HG02973 (cell line): Measurements from ENCODE around the gene PTTG2.
"Not testable (repeated sequence)": the region's sequence is repeated elsewhere in the genome, so short reads cannot be mapped to it uniquely, and the experiment has no call there.

Source experiments
- ATAC-seq: cut with Tn5 transposase; IDR thresholded peaks from one replicate; pipeline ENCODE4 v1.9.1; 2021; ENCODE audit warnings: moderate library complexity; ENCODE audit not compliant: unreplicated experiment

PTTG2 gene

DNA sequence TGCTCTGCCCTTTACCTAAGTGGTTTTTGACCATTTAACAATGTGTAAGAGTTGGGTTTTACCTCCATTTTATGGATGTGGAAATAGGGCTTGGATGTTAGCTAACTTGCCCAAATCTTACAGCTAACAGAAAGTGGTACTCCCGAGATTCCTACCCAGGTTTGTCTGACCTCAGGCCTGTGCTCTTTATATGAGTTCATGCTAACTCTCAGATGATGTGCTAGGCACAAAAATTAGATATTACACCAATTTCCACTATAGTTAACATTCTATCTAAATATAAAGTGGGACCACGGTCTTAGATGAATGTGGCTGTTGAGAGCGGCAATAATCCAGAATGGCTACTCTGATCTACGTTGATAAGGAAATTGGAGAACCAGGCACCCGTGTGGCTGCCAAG lies at the start of gene PTTG2:
Gene PTTG2 (plus strand): TSS at position 301 of the 400 bp plus-strand sequence. CDS start 37 bp downstream, at position 338.
- no peak for ATAC-seq

DNA sequence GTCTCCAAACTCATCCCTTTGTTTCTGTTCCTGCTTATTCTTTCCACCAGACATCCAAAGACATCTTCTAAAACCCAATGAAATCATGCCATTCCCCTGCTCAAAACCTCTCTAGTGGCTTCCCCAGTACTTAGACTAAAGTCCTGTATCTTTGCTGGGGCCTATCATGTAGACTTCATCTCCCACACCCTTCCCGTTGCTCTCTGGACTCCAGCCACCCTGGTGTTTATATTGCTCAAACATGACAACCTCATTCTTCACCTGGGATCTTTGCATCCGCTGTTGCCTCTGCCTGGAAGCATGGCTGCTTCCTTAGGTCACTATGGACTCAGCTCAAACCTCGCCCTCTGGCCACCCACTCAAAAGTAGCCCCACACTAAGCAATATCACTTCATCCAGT lies 45.7 kb upstream of the PTTG2 start:
- no peak for ATAC-seq

DNA sequence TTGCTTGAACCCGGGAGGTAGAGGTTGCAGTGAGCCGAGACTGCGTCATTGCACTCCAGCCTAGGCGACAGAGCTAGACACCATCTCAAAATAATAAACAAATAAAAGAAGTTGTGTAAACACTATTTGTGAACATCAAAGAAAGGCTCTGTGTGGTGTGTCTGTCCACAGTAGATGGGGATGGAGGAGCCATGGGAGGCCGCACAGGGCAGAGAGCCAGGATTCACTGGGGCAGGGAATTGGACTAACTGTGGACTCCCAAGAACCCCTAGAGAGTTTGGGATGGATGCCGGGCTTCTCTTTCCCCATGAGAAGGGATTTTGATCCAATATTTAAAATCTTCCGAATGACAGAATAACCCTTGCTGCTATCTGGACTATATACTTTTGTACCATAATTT lies 42.8 kb upstream of the PTTG2 start:
- no peak for ATAC-seq

DNA sequence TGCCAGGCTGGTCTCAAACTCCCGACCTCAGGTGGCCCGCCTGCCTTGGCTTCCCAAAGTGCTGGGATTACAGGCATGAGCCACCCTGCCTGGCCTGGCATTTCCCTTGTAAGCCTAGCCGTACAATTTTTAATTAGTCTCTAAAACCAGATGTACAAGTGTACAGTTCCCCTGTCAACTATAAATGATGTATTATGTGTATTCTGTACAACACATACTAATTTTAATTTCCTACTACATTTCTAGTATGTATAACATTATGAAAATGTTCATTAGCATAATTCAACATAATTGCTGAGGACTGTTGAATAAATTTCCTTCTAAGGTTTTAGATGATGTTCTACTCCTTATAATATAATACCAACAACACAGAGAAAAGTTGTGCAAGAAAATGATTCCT lies 41.5 kb upstream of the PTTG2 start:
- ATAC-seq = no peak

DNA sequence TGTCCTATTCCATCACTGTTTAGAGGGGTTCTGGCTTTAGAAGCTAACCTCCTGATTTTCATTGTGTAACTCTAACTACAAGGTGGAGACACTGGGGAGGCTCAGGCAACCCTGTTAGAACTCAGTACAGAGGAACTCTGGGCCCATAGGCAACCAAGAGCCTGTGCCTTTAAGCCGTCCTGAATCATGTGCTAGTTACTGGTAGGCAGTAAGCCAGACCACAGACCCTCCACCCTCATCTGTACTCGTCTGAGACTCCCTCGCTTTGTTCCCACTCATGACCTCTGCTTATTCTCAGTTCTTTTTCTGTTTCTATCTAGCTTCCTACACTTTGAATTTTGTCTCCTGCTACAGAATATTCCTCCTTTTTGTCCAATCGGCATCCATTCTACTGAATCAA lies 37.9 kb upstream of the PTTG2 start:
- ATAC-seq = no peak

DNA sequence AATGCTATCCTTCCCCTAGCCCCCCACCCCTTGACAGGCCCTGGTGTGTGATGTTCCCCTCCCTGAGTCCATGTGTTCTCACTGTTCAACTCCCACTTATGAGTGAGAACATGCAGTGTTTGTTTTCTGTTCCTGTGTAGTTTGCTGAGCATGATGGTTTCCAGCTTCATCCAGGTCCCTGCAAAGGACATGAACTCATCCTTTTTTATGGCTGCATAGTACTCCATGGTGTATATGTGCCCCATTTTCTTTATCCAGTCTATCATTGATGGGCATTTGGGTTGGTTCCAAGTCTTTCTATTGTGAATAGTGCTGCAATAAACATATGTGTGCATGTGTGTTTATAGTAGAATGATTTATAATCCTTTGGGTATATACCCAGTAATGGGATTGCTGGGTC lies 37.1 kb upstream of the PTTG2 start:
- ATAC-seq = not testable (repeated sequence)

DNA sequence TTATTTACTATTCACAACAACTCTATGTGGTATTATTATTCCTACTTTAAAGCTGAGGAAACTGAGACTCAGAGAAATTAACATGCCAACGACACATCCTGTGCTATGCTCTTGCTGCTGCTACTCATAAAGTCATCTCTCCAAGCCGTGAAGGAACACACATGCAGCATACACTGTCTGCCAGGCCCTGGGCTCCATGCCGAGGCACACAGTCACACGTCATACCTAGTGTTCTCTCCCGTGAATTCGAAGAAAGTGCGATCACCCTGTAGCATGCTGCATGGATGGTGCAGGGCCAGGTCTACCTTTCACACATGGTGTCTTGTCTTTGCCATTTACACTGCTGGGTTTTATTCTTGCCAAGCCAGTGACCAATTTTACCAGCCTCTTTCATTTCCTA lies 35.3 kb upstream of the PTTG2 start:
- ATAC-seq = no peak

DNA sequence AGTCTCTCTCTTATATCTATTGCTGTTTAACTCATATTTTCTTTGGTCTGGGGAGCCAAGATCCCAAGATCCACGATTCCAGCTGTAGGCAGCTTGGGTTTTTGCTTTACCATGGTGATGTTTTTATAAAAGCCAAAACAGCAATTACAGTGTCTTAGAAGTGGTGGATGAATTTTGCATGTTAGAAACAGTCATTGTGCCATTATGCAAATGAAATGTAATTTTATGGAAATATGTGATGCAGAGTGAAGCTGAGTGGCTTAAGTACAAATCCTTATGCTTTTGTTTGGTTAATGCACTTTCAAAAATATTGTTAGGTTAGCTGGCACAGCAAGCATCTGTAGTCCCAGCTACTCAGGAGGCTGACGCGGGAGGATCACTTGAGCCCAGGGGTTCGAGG lies 32.8 kb upstream of the PTTG2 start:
- no peak for ATAC-seq

DNA sequence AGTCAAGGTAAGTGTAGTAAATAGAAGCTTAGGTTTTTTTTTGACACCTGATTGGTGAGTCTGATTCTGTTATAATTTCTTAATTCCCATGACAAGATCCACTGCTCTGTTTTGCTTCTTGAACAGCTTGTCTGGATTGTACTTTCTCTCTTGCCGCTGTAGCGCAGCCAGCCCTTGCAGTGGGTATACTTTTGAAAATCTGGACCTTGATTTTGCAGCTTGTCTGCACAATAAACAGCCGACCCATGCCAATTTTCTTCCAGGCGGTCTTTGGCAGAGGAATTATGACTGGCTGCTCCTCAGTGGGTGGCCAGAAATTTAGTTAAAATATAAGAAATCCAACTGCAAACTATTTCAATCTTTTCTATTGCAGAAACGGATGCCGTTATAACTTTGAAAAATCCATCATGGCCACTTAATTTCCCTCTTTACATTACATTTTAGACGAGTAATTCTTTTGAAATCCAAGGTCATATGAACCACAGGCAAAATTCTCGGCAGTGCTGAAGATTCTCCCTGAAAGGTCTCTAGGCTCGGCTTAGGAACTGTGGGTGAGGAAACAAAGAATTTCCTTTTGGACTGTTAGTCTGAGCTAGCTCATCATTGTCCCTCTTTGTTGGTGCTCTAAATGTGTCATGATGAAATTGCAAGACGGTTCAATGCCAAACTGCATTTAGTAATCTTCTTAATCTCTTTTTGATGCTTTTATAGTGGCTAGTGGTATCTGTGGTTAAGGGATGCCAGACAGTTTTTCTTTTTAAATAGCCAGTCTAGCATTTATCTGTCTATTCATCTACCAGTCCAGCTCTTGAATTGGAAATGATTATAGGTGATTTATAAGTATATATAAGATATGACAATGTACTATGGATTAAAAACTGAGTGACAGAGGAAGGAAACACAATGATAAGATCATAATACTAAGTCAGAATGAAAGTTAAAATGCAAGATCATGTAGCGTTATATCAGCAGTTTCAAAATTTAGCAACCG lies 31.5 kb upstream of the PTTG2 start:
- no peak for ATAC-seq

DNA sequence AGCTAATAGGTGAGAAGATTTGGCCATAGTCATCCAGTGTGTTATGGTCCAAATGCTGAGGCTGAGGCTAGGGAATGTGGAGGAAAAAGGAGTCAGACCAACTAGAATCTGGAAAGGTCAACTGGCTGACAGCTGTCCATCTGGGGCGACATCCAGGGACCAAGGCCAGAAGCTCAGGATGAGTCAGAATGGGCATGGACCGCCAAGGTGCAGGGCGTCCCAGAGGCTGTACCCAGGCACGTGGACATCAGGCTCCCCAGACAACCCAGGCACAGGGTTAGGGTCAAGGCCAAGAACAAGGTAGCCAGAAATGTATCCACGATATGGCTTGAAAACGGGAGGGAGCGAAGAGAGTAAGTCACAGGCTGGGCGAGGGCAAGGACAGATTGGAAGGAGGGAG lies 26.1 kb upstream of the PTTG2 start:
- ATAC-seq = no peak

DNA sequence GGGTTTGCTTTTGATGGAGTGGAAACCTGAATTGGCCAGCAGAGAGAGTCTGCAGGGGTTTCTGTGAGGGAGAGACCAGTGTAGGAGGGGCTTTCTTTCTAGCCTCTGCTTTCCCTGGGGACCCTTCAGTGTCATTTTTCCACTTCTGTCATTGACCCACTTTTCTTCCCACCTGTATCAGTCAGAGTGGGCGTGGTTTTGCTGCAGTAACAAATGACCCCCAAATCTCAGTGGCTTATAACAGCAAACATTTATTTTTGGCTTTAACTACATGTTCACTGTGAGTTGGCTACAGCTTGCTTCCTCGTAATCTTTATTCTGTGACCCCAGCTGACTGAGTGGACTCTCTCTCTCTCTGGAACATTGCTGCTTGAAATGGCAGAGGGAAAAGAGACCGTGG lies 25.6 kb upstream of the PTTG2 start:
- no peak for ATAC-seq

DNA sequence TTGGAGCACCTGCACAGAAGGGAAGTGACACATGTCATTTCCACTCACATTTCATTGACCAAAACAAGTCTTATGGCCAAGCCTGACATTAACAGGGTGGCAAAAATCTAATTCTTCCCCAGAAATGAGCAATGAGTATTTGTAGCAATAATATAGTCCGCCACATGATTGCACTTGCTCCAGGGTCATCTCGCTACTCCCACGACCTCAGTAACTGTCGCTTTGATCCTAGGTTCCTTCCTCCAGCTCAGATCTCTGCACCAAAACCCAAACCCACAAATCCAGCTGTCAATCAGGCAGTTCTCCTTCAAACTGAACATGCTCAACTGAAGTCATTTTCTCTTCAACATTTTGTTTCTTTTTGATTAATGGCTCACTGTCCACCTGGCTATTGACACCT lies 25.2 kb upstream of the PTTG2 start:
- ATAC-seq = no peak

DNA sequence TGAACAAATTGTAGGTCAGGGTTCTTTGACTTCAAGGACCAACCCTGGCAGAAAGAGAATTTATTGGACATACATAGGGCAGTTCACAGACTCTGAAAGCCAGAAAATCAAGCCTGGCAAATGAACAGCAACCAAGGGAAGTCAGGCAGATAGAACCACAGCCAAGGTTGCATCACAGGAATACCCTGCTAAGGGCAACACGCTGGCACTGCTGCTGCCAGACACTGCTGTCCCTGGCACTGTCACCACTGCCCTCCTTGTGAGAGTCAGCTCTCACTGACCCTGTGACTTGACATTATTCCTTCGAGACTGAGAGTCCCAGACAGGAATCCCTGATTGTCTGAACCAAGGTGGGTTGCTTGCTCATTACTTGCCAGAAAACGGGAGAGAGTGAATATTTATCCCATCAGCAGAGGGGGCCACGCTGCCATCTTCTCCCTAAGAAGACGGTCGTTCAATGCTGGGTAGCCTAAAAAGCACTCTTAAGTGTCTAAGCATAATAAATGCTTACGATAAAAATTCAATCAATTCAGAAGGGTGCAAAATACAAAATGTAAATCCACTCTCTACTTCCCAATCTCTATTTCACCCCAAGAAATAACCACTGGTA lies 23.2 kb upstream of the PTTG2 start:
- no peak for ATAC-seq

DNA sequence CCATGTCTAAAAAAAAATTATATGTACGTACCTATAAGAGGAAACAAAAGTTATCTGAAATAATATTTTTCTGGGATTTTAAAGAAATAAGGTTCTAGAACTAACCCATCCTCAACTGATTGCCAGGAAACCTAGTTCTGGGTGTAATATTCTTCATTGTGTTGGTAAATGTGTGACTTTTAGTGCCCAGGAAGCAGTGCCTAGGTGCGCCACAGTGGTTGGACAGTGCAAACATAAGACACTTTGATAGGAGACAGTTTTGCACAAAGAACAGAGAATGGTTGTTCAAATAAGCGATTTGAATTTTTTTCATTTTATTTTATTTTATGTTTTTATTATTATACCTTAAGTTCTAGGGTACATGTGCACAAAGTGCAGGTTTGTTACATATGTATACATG lies 22.0 kb upstream of the PTTG2 start:
- ATAC-seq = no peak

DNA sequence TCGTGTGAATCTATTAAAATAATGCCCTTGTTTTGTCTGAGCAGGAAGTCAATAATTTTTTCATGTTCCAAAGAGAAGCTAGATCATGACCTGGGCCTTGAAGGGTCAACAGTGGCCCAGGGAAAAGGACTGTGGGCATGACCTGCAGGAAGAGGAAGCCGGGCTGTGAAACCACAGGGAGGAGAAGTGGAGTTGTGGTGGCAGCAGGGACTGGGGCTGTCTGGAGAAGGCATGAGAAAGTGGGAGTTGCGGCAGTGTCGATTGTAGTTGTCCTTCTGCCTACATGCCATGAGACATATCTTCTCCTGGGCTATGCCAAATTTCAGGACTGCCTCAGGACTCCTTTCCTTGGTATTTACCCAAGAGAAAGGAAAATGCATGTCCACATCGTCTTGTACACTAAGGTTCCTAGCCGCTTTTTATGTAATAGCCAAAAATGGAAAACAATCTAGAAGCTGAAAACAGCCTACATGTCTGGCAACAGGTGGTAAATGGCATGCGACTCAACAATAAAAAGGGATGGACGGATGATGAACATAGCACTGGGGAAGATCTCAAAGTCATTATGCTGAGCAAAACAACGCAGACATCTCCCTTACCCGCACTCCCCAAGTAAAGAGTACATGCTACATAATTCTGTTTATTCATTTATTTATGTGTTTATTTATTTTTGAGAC lies 13.6 kb upstream of the PTTG2 start:
- no peak for ATAC-seq

DNA sequence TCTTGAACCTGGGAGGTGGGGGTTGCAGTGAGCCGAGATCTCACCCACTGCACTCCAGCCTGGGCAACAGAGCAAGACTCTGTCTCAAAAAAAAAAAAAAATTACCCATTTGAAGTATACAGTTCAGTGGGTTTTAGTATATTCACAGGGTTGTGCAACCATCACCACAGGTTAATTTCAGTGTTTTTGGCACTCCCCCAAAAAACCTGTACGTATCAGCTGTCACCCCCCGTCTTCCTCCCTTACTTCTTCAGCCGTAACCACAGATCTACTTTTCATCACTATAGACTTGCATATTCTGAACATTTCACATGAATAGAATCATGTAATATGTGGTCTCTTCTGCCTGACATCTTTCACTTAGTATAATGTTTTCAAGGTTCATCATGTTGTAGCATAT lies 11.7 kb upstream of the PTTG2 start:
- no peak for ATAC-seq

DNA sequence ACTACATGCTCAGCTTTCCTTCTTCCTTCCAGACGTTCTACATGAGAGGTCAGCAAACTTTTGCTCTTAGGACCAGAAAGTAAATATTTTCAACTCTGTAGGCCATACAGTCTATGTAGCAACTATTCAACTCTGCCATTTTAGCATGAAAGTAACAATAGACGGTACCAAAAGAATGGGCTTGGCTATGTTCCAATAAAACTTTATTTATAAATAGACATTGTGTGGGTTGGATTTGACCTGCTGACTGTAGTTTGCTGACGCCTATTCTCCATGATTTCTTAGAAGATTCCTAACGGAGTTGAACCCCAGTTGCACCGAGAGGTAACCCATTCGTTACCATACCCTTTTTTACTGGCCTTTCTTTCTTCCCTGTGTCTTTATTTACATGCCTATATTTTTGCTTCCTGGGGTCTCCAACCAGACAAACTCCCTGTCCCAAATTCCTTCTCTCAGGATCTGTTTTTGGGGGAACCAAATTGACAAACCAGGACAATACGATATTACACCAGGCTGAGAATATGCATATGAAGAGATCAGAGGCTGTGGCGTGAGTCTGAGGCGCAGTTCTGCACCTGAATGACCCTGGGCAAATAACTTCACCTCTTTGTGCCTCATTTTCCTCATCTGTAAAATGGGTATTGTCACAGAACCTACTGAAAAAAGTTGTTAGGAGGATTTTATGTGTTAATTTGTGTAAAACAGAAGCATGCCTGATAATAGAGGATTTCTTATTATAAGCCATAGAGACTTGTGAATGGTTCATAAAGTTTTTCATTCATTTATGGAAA lies 10.4 kb upstream of the PTTG2 start:
- no peak for ATAC-seq

DNA sequence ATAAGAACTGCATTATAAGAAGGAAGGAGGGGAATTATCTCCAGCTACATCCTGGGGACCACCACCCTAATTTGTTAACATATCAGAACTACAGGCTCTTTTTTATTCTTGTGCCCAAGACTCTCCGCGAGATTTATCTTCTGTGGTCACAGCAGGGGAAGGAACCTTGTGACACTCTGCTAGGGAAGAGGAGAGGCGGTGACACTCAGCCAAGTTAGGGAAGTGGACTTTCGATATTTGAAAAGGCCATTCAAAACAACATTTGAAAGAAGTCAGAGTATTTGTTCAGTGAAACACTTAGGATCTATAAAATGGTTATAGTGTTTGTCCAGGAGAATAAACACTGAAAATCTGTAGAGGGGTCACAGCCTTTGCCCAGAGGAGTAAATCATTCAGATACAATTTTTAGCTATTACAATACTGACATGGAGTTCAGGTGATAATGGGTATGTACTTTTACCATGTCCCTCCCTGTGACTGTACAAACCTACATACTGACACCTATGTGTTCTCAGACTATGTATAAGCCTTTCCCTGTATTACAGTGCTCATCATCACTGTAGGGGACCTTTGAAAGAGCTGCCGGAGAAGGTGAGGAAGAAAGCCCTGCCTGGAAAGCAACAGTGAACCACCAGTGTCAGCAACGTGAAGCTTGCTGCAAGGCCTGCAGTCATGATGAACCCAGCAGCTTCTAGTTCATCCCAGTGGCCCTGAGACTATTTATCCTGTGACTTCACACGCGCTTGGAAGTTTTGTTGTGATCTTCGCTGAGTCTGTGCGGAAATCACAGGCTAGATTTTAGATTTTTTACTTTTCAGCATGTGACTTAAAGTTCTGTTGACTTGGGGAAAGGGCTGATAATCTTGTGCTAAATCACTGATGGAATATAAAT lies 8.5 kb upstream of the PTTG2 start:
- ATAC-seq = no peak

DNA sequence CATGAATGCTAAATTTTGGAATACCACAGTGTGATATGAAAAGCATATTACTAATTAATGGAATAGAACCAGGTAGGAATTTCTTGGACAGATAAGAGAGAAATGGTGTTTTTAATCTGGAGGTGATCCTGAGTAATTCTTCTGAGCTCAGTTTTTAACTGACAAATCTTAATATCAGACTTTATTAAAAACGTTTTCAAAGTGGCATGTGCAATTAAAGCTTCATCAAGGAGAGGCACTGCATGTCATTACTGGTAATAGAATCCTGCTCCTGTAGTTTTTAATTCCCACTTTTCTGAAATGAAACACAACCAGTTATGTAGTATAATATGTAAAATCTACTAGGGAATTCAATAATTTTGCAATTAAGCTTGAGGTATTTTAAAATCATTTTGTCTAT lies 7.0 kb upstream of the PTTG2 start:
- ATAC-seq = no peak
